GM12874 (cell line): ENCODE measurements around the gene PSD.
A peak's percentile ranks its signal among the peaks of the same experiment; 100 is the strongest.

ENCODE experiments used
- CTCF ChIP-seq: IDR thresholded peaks from 2 replicates; pipeline ENCODE4 v1.5.1; 2011; ENCODE audit warnings: low read depth, mild to moderate bottlenecking, control low read depth, low read length, moderate library complexity; ENCODE audit not compliant: insufficient read depth

The PSD gene

GRCh38 chr10:102400076-102400475 is 18.5 kb downstream of the PSD start:
- TF ChIP-seq CTCF, result no peak

GRCh38 chr10:102399217-102400021 is 19.2 kb downstream of the PSD start:
- peak; percentile 97 for TF ChIP-seq CTCF

- no peak for TF ChIP-seq CTCF
These were observed 20.2 kb downstream of the PSD start for GRCh38 chr10:102398172-102399020.

- no peak for TF ChIP-seq CTCF
These were observed 21.1 kb downstream of the PSD start for GRCh38 chr10:102397222-102398171.

GRCh38 chr10:102396730-102397151 is 21.8 kb downstream of the PSD start:
- TF ChIP-seq CTCF, result no peak

- TF ChIP-seq CTCF, result no peak
These were observed 22.3 kb downstream of the PSD start for GRCh38 chr10:102396317-102396650.
